ENCODE measurements around the gene PRSS8.
A peak's percentile ranks its signal among the peaks of the same experiment; 100 is the strongest.
"Not testable (repeated sequence)": the region's sequence is repeated elsewhere in the genome, so short reads cannot be mapped to it uniquely, and the experiment has no call there.

PRSS8 gene

DNA sequence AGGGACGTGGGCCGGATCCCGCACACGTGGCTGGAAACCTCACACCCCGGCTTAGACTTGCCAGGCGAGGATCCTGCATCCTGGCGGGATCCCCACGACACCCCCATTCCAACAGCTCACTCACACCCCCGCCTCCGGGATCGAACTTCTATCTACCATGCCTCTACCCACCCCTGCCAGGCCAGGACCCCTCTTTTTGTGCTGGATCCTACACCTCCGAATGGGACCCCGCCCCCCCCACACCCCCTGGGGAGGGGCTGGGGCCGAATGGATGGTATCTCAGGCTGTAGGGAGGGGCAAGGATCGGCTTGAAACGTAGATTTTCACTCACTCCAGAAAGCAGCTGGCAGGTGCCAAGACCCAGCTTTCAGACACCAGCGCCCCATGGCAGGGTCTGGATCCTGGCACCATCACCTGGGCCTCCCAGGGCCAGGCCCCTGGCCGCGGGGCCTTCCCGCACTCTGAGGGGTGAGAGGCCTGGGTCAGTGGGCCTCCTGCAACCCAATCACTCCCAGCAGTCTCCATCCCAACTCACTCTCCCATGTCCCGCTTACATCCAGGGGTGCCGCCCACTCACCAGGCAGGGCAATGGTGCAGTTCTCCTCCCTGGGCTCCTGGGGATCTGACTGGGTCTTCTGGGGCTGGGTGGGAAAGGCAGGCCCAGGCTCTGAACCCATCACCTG lies 7.6 kb upstream of the PRSS8 start:
- TF ChIP-seq, protein P1, sequence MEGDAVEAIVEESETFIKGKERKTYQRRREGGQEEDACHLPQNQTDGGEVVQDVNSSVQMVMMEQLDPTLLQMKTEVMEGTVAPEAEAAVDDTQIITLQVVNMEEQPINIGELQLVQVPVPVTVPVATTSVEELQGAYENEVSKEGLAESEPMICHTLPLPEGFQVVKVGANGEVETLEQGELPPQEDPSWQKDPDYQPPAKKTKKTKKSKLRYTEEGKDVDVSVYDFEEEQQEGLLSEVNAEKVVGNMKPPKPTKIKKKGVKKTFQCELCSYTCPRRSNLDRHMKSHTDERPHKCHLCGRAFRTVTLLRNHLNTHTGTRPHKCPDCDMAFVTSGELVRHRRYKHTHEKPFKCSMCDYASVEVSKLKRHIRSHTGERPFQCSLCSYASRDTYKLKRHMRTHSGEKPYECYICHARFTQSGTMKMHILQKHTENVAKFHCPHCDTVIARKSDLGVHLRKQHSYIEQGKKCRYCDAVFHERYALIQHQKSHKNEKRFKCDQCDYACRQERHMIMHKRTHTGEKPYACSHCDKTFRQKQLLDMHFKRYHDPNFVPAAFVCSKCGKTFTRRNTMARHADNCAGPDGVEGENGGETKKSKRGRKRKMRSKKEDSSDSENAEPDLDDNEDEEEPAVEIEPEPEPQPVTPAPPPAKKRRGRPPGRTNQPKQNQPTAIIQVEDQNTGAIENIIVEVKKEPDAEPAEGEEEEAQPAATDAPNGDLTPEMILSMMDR (IDR thresholded peaks at IDR 0.05; ENCODE audit: insufficient read depth, missing control alignments) = no peak

GRCh38 chr16:31142109-31143010 lies 6.8 kb upstream of the PRSS8 start:
- TF ChIP-seq, protein P1 (IDR thresholded peaks at IDR 0.05; ENCODE audit: insufficient read depth, missing control alignments) = peak; percentile 75
- no peak for FAIRE-seq
- DNase-seq (ENCODE audit: insufficient read length, low spot score) = peak; percentile 98

More for the DNA sequence above, 7.6 kb upstream of the PRSS8 start:
- DNase-seq (ENCODE audit: insufficient read length, low spot score) = no peak
- FAIRE-seq = no peak

- FAIRE-seq = no peak
- DNase-seq (ENCODE audit: insufficient read length, low spot score) = no peak
- TF ChIP-seq, protein P1 (IDR thresholded peaks at IDR 0.05; ENCODE audit: insufficient read depth, missing control alignments) = no peak
Measured at GRCh38 chr16:31141489-31142108, 6.1 kb upstream of the PRSS8 start.

DNA sequence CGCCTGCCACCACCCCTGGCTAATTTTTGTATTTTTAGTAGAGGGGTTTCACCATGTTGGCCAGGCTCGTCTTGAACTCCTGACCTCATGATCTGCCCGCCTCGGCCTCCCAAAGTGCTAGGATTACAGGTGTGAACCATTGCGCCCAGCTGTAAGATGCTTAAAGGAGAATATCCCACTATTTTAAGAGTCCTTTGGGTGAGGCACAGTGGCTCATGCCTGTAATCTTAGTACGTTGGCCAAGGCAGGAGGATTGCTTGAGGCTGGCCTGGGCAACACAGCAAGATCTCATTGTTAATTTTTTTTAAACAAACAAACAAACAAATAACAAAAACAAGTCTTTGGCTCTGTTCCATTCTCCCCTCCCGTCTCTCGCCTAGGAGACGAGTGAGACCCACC lies 5.5 kb upstream of the PRSS8 start:
- not testable (repeated sequence) for FAIRE-seq; DNase-seq (ENCODE audit: insufficient read length, low spot score)

- DNase-seq (ENCODE audit: insufficient read length, low spot score) = no peak
- FAIRE-seq = no peak
- TF ChIP-seq, protein P1 (IDR thresholded peaks at IDR 0.05; ENCODE audit: insufficient read depth, missing control alignments) = no peak
Measured at GRCh38 chr16:31138621-31139578, 3.4 kb upstream of the PRSS8 start.

GRCh38 chr16:31136822-31137499 lies 1.4 kb upstream of the PRSS8 start:
- FAIRE-seq; DNase-seq (ENCODE audit: insufficient read length, low spot score): not testable (repeated sequence)

DNA sequence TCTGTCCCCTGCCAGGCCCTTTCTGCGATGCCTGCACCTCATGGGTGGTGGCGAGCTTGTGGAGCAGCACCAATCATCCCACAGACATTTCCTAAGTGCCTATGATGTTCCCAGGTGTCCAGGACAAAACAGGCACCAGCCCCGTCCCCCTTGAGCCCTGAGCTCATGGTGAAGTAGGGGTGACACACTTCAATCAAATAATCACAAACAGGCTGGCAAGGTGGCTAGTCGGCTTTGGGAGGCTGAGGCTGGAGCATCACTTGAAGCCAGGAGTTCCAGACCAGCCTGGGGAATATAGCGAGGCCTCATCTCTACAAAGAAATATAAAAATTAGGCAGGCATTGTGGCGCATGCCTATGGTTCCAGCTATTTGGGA lies 748 bp upstream of the PRSS8 start:
- TF ChIP-seq, protein P1 (IDR thresholded peaks at IDR 0.05; ENCODE audit: insufficient read depth, missing control alignments) = no peak
- no peak for FAIRE-seq
- no peak for DNase-seq (ENCODE audit: insufficient read length, low spot score)

Measured in D721Med (cell line).